ENCODE results near the gene TBC1D2. TPM values are rescaled to one million over a fixed set of nuclear protein-coding genes. Genes with fewer than 3 reads are reported as not detected.
A peak's percentile ranks its signal among the peaks of the same experiment; 100 is the strongest.

Gene TBC1D2
- total and polyA plus RNA-seq, 2 of the 13 experiments (the other 11 are each of a cell fraction or from before 2014, with no cell fraction given): 2.0 to 2.8 TPM

DNA sequence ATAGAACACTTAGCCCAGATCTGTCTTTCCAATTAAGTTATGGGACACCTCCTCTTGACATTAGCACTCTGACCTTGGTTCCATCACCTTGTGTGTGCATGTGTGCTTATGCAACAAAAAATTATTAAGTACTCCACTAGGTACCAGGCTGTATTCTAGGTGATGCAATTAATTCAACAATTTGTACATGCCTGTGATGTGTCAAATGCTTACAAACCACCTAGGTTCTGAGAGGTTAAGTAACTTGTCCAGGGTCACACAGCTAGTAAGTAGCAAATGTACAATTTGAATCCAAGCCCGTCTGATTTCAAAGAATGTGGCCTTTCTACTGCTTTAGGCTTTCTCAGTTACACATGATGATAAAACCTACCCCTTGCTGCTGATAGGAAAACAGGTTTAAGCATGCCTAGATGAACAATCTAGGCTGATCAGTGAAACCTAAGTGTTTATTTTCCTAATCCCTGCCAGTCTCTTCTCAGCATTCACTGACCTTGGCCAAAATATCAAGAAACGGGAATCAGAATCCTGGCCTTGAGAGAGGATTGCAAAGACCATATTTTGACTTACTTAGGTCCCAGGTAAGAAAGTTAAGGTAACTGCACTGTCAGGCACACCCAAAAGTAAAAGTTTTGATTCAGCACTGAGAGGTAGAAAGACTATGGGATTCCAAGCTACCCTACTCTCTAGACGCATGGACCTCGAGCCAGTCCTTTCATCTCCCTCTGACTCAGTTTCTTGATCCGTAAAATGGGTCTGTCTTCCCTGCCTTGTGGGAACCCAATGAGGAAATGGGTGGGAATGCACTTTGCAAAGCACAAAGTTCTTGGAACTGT lies 1.0 kb downstream of the TBC1D2 start (continued):
- TF ChIP-seq NBN (conservative IDR thresholded peaks at IDR 0.05) (no peak), NONO (IDR thresholded peaks at IDR 0.05) (no peak), NONO (CRISPR knock-in tag; conservative IDR thresholded peaks at IDR 0.05) (no peak), ZNF572 (CRISPR knock-in tag; IDR thresholded peaks at IDR 0.05) (no peak), SRY (CRISPR knock-in tag; IDR thresholded peaks at IDR 0.05) (no peak), CENPT (CRISPR knock-in tag; IDR thresholded peaks at IDR 0.05; ENCODE audit: low read depth) (no peak), RNF2 (conservative IDR thresholded peaks at IDR 0.05; ENCODE audit: low read depth) (no peak), CEBPB (IDR thresholded peaks at IDR 0.05; ENCODE audit: borderline replicate concordance, low read depth, low read length) (peak; percentile 4; the same call in 1 of the 2 replicates), MTF1 (CRISPR knock-in tag; IDR thresholded peaks at IDR 0.05) (no peak), SMARCC2 (IDR thresholded peaks at IDR 0.05) (no peak), ADNP (CRISPR knock-in tag; IDR thresholded peaks at IDR 0.05) (peak; percentile 77; the same call in 1 of the 2 replicates), ZBTB42 (CRISPR knock-in tag; IDR thresholded peaks at IDR 0.05) (no peak), SOX5 (CRISPR knock-in tag; IDR thresholded peaks at IDR 0.05; ENCODE audit: borderline replicate concordance) (no peak), ERF (CRISPR knock-in tag; IDR thresholded peaks at IDR 0.05) (no peak), ZNF451 (CRISPR knock-in tag; IDR thresholded peaks at IDR 0.05) (no peak)
- TF ChIP-seq, protein P1, sequence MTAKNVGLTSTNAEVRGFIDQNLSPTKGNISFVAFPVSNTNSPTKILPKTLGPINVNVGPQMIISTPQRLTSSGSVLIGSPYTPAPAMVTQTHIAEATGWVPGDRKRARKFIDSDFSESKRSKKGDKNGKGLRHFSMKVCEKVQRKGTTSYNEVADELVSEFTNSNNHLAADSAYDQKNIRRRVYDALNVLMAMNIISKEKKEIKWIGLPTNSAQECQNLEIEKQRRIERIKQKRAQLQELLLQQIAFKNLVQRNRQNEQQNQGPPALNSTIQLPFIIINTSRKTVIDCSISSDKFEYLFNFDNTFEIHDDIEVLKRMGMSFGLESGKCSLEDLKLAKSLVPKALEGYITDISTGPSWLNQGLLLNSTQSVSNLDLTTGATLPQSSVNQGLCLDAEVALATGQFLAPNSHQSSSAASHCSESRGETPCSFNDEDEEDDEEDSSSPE (CRISPR knock-in tag; IDR thresholded peaks at IDR 0.05): no peak
- TF ChIP-seq, protein P2, sequence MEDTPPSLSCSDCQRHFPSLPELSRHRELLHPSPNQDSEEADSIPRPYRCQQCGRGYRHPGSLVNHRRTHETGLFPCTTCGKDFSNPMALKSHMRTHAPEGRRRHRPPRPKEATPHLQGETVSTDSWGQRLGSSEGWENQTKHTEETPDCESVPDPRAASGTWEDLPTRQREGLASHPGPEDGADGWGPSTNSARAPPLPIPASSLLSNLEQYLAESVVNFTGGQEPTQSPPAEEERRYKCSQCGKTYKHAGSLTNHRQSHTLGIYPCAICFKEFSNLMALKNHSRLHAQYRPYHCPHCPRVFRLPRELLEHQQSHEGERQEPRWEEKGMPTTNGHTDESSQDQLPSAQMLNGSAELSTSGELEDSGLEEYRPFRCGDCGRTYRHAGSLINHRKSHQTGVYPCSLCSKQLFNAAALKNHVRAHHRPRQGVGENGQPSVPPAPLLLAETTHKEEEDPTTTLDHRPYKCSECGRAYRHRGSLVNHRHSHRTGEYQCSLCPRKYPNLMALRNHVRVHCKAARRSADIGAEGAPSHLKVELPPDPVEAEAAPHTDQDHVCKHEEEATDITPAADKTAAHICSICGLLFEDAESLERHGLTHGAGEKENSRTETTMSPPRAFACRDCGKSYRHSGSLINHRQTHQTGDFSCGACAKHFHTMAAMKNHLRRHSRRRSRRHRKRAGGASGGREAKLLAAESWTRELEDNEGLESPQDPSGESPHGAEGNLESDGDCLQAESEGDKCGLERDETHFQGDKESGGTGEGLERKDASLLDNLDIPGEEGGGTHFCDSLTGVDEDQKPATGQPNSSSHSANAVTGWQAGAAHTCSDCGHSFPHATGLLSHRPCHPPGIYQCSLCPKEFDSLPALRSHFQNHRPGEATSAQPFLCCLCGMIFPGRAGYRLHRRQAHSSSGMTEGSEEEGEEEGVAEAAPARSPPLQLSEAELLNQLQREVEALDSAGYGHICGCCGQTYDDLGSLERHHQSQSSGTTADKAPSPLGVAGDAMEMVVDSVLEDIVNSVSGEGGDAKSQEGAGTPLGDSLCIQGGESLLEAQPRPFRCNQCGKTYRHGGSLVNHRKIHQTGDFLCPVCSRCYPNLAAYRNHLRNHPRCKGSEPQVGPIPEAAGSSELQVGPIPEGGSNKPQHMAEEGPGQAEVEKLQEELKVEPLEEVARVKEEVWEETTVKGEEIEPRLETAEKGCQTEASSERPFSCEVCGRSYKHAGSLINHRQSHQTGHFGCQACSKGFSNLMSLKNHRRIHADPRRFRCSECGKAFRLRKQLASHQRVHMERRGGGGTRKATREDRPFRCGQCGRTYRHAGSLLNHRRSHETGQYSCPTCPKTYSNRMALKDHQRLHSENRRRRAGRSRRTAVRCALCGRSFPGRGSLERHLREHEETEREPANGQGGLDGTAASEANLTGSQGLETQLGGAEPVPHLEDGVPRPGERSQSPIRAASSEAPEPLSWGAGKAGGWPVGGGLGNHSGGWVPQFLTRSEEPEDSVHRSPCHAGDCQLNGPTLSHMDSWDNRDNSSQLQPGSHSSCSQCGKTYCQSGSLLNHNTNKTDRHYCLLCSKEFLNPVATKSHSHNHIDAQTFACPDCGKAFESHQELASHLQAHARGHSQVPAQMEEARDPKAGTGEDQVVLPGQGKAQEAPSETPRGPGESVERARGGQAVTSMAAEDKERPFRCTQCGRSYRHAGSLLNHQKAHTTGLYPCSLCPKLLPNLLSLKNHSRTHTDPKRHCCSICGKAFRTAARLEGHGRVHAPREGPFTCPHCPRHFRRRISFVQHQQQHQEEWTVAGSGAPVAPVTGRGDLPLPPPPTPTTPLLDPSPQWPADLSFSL (CRISPR knock-in tag; IDR thresholded peaks at IDR 0.05): no peak
- TF ChIP-seq, protein P3, sequence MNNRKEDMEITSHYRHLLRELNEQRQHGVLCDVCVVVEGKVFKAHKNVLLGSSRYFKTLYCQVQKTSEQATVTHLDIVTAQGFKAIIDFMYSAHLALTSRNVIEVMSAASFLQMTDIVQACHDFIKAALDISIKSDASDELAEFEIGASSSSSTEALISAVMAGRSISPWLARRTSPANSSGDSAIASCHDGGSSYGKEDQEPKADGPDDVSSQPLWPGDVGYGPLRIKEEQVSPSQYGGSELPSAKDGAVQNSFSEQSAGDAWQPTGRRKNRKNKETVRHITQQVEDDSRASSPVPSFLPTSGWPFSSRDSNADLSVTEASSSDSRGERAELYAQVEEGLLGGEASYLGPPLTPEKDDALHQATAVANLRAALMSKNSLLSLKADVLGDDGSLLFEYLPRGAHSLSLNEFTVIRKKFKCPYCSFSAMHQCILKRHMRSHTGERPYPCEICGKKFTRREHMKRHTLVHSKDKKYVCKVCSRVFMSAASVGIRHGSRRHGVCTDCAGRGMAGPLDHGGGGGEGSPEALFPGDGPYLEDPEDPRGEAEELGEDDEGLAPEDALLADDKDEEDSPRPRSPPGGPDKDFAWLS (CRISPR knock-in tag; IDR thresholded peaks at IDR 0.05; ENCODE audit: borderline replicate concordance): no peak

Measured in HepG2 (cell line).